GM23338 (cell line): Measurements from ENCODE around the gene C1orf210. TPM values are rescaled to one million over a fixed set of nuclear protein-coding genes. Genes with fewer than 3 reads are reported as not detected.

ENCODE experiments used
- ATAC-seq: fragments of 200-7000 bp; cut with Tn5 transposase; 3 replicates; pipeline ENCODE4 v1.9.1; 2020
- DNase-seq: peaks from one replicate; pipeline ENCODE4 v3.0.0-alpha.2; 2015; ENCODE audit warnings: low spot score
- H2AFZ ChIP-seq: fragments of 200-600 bp; sonication (generic); 2 replicates; pipeline ENCODE4 v1.8.0; 2016; ENCODE audit warnings: antibody characterized with exemption, mild to moderate bottlenecking, moderate library complexity
- H3F3A ChIP-seq: fragments of 200-600 bp; sonication (generic); replicated peaks from 2 replicates; pipeline ENCODE4 v1.8.0; 2017; ENCODE audit warnings: antibody characterized with exemption, mixed run types, low read depth
- H3K27ac ChIP-seq: fragments of 200-600 bp; sonication (generic); 2 replicates; pipeline ENCODE4 v1.6.1; 2016; ENCODE audit warnings: low read depth
- H3K27me3 ChIP-seq: fragments of 200-600 bp; sonication (generic); 2 replicates; pipeline ENCODE4 v1.8.0; 2016; ENCODE audit warnings: mild to moderate bottlenecking, mixed run types, moderate library complexity; ENCODE audit not compliant: insufficient read depth
- H3K36me3 ChIP-seq: fragments of 200-600 bp; sonication (generic); 2 replicates; pipeline ENCODE4 v1.8.0; 2016; ENCODE audit warnings: mild to moderate bottlenecking; ENCODE audit not compliant: insufficient read depth
- H3K4me1 ChIP-seq: fragments of 200-600 bp; sonication (generic); 2 replicates; pipeline ENCODE4 v1.8.0; 2016; ENCODE audit warnings: mild to moderate bottlenecking, moderate library complexity; ENCODE audit not compliant: insufficient read depth
- H3K4me2 ChIP-seq: fragments of 200-600 bp; sonication (generic); 2 replicates; pipeline ENCODE4 v1.7.1; 2017; ENCODE audit warnings: mixed run types
- H3K4me3 ChIP-seq: fragments of 200-600 bp; sonication (generic); 2 replicates; pipeline ENCODE4 v1.6.1; 2016; ENCODE audit warnings: mixed run types
- H3K79me2 ChIP-seq: fragments of 200-600 bp; sonication (generic); replicated peaks from 2 replicates; pipeline ENCODE4 v1.8.0; 2017; ENCODE audit warnings: mild to moderate bottlenecking; ENCODE audit not compliant: insufficient read depth
- H3K9me2 ChIP-seq: fragments of 200-600 bp; sonication (generic); 2 replicates; pipeline ENCODE4 v1.8.0; 2017; ENCODE audit not compliant: insufficient read depth
- H4K20me1 ChIP-seq: fragments of 200-600 bp; sonication (generic); replicated peaks from 2 replicates; pipeline ENCODE4 v1.8.0; 2017; ENCODE audit warnings: mild to moderate bottlenecking; ENCODE audit not compliant: insufficient read depth
- H3K27ac Mint-ChIP-seq: 2 replicates; pipeline ENCODE4 v1.8.0; 2020; ENCODE audit warnings: inconsistent platforms, mild to moderate bottlenecking, moderate library complexity, mixed read lengths
- H3K27me3 Mint-ChIP-seq: 3 replicates; pipeline ENCODE4 v1.8.0; 2022; ENCODE audit warnings: low read depth, mild to moderate bottlenecking, moderate library complexity, mixed read lengths, inconsistent platforms; ENCODE audit not compliant: insufficient read depth, poor library complexity
- H3K36me3 Mint-ChIP-seq: 3 replicates; pipeline ENCODE4 v1.8.0; 2021; ENCODE audit warnings: low read depth, mild to moderate bottlenecking, inconsistent platforms, moderate library complexity, mixed read lengths
- H3K4me1 Mint-ChIP-seq: 3 replicates; pipeline ENCODE4 v1.8.0; 2020; ENCODE audit warnings: mild to moderate bottlenecking, inconsistent platforms, mixed read lengths
- H3K4me3 Mint-ChIP-seq: 3 replicates; pipeline ENCODE4 v1.8.0; 2021; ENCODE audit warnings: moderate library complexity, mild to moderate bottlenecking, inconsistent platforms, mixed read lengths
- H3K9me3 Mint-ChIP-seq: 3 replicates; pipeline ENCODE4 v1.8.0; 2020; ENCODE audit warnings: moderate library complexity, mild to moderate bottlenecking, inconsistent platforms, mixed read lengths
- CREB1 ChIP-seq: fragments of 250-450 bp; sonication (Bioruptor Pico); IDR thresholded peaks from 2 replicates; pipeline ENCODE4 v1.5.0; 2020; ENCODE audit warnings: low read depth, mild to moderate bottlenecking, moderate library complexity
- CTCF ChIP-seq, 2 experiments: fragments of 200-600 bp in 1 of 2; sonication (generic) in 1 of 2; conservative IDR thresholded peaks; 2 replicates each; pipeline versions ENCODE4 v1.5.1 to v1.6.1; 2016 to 2017; ENCODE audit warnings: antibody characterized with exemption in 2 of 2, low read depth in 2 of 2, mild to moderate bottlenecking in 2 of 2, moderate library complexity in 1 of 2
- EZH2 ChIP-seq: fragments of 200-600 bp; sonication (generic); IDR thresholded peaks from one replicate; pipeline ENCODE4 v1.8.0; 2017; ENCODE audit warnings: antibody characterized with exemption, mild to moderate bottlenecking, low read depth; ENCODE audit not compliant: unreplicated experiment
- EZH2phosphoT487 ChIP-seq: fragments of 200-600 bp; sonication (generic); IDR thresholded peaks from one replicate; pipeline ENCODE4 v1.8.1; 2018; ENCODE audit warnings: antibody characterized with exemption; ENCODE audit not compliant: unreplicated experiment
- JUNB ChIP-seq: IDR thresholded peaks from one replicate; pipeline ENCODE4 v1.6.1; 2016; ENCODE audit warnings: antibody characterized with exemption; ENCODE audit not compliant: unreplicated experiment
- NANOG ChIP-seq: IDR thresholded peaks from 2 replicates; pipeline ENCODE4 v1.6.1; 2016; ENCODE audit warnings: antibody characterized with exemption, borderline replicate concordance
- POLR2AphosphoS5 ChIP-seq: IDR thresholded peaks from 2 replicates; pipeline ENCODE4 v1.6.1; 2016; ENCODE audit warnings: antibody characterized with exemption, low read depth
- REST ChIP-seq: IDR thresholded peaks from one replicate; pipeline ENCODE4 v1.6.1; 2018; ENCODE audit warnings: antibody characterized with exemption; ENCODE audit not compliant: unreplicated experiment
- STAT1 ChIP-seq: IDR thresholded peaks from one replicate; pipeline ENCODE4 v1.6.1; 2016; ENCODE audit warnings: antibody characterized with exemption; ENCODE audit not compliant: unreplicated experiment
- ZNF114 ChIP-seq: fragments of 250-450 bp; sonication (Bioruptor Pico); IDR thresholded peaks from 2 replicates; pipeline ENCODE4 v1.5.0; 2020; ENCODE audit warnings: mild to moderate bottlenecking, moderate library complexity
- polyA plus RNA-seq: library from polyadenylated mRNA; unstranded; fragments of >200 nt; fragmentation: Nextera tagmentation; extraction: Ambion mirVana; gene quantifications from 2 replicates; pipeline ENCODE4 v1.2.1, GENCODE V29; 2016
- total RNA-seq: library from RNA; depleted of rRNA; stranded (reverse); fragments of >200 nt; shearing (Covaris generic); gene quantifications from 2 replicates; pipeline ENCODE4 v1.2.3, GENCODE V29; 2014
- TF ChIP-seq, protein P1 (sequence below): IDR thresholded peaks from 2 replicates; pipeline ENCODE4 v1.6.1; 2016; ENCODE audit warnings: antibody characterized with exemption

Gene C1orf210
- total and polyA plus RNA-seq, 2 experiments from 2014 or later = 10.3 to 17.1 TPM

GRCh38 chr1:43321331-43321891, 36.0 kb upstream of the C1orf210 start:
- Histone ChIP-seq H3K4me2 (no peak overlapping the region), H4K20me1 (no peaks in the 10 kb centered on the region), H3K27me3 (no peaks in the 10 kb centered on the region), H2AFZ (no peak overlapping the region), H3K79me2 (no peaks in the 10 kb centered on the region), H3K9me2 (no peaks in the 10 kb centered on the region), H3K4me1 (no peaks in the 10 kb centered on the region), H3K36me3 (0 out of 2 replicates have a peak, but pooled peaks cover 3% of the 10 kb centered on the region), H3F3A (no peaks in the 10 kb centered on the region), H3K27ac (no peak overlapping the region), H3K4me3 (no peak overlapping the region)
- DNase-seq (no peak), ATAC-seq (no peak)
- Mint-ChIP-seq H3K27ac (no peak overlapping the region), H3K4me3 (no peak overlapping the region), H3K9me3 (peaks cover 6% of the 10 kb centered on the region), H3K36me3 (no peaks in the 10 kb centered on the region), H3K27me3 (peaks cover 14% of the 10 kb centered on the region), H3K4me1 (peaks cover 11% of the 10 kb centered on the region; the same call in 2 of the 3 replicates)
- TF ChIP-seq REST (no peak), CREB1 (CRISPR knock-in tag) (no peak), EZH2phosphoT487 (no peak), JUNB (no peak), NANOG (no peak), CTCF (conservative IDR thresholded peaks at IDR 0.05; ENCODE audit: low read depth in 2 of 2) (no peak), EZH2 (no peak), ZNF114 (no peak)

- Mint-ChIP-seq H3K36me3 (no peaks in the 10 kb centered on the region), H3K27me3 (peaks cover 14% of the 10 kb centered on the region), H3K27ac (no peak overlapping the region), H3K4me3 (no peak overlapping the region), H3K9me3 (no peaks in the 10 kb centered on the region), H3K4me1 (peaks cover 11% of the 10 kb centered on the region; the same call in 2 of the 3 replicates)
- Histone ChIP-seq H3K4me3 (no peak overlapping the region), H3K27me3 (no peaks in the 10 kb centered on the region), H3F3A (no peaks in the 10 kb centered on the region), H3K4me1 (no peaks in the 10 kb centered on the region), H4K20me1 (no peaks in the 10 kb centered on the region), H3K9me2 (no peaks in the 10 kb centered on the region), H3K79me2 (no peaks in the 10 kb centered on the region), H3K4me2 (no peak overlapping the region), H3K27ac (no peak overlapping the region), H3K36me3 (no peaks in the 10 kb centered on the region), H2AFZ (no peak overlapping the region)
- ATAC-seq (no peak), DNase-seq (no peak)
- TF ChIP-seq NANOG (no peak), CREB1 (CRISPR knock-in tag) (no peak), JUNB (no peak), EZH2phosphoT487 (no peak), POLR2AphosphoS5 (no peak), REST (no peak), STAT1 (no peak), CTCF (conservative IDR thresholded peaks at IDR 0.05; ENCODE audit: low read depth in 2 of 2) (no peak), ZNF114 (no peak)
- TF ChIP-seq, protein P1, sequence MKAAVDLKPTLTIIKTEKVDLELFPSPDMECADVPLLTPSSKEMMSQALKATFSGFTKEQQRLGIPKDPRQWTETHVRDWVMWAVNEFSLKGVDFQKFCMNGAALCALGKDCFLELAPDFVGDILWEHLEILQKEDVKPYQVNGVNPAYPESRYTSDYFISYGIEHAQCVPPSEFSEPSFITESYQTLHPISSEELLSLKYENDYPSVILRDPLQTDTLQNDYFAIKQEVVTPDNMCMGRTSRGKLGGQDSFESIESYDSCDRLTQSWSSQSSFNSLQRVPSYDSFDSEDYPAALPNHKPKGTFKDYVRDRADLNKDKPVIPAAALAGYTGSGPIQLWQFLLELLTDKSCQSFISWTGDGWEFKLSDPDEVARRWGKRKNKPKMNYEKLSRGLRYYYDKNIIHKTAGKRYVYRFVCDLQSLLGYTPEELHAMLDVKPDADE = no peak
Measured at GRCh38 chr1:43319766-43320165, 34.4 kb upstream of the C1orf210 start.
